ENCODE data around the gene ARHGAP18.
"Not testable (repeated sequence)": the region's sequence is repeated elsewhere in the genome, so short reads cannot be mapped to it uniquely, and the experiment has no call there.

The ARHGAP18 gene

DNA sequence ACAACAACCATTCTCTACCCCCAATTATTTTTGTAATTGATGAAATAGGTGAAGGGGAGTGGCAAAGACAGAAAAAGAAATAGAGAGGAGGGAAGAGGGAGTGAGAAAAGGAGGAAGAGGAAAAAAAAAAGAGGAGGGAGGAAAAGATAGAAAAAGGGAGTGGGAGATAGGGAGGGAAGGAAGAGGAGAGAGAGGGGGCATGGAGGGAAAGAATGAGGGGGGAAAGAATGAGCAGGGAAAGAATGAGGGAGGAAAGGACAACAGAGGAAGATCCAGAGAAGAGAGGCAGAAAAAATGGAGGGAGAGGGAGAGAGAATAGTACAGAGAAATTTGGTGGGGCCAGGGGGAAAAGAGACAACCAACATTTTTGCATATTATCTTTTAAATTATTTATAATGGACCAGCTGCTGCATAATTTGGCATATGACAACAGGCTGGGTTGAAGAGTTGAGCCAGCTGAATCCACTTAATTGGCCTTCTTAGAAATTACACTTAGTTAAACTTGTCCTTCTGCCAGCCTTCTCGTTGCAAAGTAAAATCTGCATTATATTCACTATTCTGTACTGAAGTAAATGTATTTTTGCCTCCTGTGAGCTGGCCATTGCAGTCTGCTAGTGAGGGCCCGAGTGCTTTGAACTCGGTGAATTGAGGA, 101.0 kb downstream of the ARHGAP18 start:
- DNase-seq, result no peak

DNA sequence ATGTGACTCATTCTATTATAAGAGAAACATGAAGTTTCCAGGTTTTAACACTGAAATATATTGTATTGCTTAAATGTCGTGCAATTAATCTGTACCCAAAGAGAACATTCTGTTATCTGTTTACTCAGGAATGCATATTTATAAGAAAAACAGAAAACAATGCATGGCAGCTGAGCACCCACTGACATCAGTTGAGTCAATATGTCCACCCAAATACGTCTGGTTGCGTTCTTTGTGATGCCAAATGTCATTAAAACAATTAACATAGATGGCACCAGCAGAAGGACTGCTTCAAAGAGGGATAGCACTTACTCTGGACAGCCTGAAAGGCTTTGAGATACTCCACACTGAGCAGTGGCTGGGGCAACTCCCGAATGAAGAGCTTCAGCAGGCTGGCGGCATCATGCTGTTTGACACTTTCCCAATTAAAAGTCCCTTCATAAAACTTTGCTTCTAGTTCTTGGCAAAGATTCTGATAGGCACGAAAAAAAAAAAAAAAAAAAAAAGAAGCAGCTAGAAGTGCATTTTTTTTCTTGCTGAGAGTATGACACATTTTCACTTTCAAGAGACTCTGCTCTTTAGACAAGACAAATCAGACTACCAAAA, 102.3 kb downstream of the ARHGAP18 start:
- DNase-seq, result no peak

DNA sequence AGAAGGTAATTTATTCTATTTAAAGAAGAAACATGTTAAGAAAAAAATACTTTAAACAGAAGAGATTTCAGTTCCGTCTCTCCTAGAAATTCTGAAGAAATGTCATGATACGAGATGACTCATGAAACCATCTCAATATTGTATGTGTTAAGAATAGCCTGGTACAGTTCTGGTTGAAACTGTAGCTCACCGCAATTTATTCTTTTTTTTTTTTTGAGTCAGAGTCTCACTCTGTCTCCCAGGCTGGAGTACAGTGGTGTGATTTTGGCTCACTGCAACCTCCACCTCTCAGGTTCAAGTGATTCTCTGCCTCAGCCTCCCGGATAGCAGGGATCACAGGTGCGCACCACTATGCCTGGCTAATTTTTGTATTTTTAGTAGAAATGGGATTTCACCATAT, 103.3 kb downstream of the ARHGAP18 start:
- no peak for DNase-seq

DNA sequence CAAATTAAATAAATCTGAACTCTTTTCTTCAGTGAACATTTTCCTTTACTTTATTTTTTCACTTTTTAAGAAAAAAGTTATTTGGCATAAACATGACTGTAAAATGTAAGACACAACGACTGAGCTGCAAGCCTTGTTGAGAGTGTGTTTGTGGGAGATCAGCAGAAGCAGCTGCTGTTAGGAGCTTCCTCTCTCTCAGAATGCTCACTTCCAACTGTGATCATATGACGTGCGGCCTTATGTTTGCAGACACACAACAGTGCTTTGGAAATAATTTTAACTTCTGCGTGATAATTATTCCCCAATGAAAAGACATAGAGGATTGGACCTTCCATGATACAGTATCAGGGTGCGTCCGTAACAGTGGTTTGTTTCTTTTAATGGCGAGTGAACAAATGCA, 104.0 kb downstream of the ARHGAP18 start:
- no peak for DNase-seq

DNA sequence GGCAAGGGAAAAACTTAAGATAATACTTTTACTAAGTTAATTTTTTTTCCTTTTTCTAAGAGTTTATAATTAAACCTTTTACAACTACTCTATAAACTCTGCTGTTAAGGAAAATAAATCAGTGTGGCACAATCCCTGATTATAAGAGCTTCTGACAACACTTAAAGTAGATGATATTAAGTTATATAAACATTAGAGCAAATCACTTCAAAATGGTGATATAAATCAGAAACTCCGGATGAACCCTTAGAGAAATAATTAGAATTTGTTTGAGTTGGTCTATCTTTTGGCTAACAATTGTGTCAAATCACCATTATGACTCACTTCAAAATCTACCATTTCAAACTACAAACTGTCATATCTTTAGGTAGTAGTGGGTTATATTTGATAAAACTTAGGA, 104.9 kb downstream of the ARHGAP18 start:
- DNase-seq, result no peak

DNA sequence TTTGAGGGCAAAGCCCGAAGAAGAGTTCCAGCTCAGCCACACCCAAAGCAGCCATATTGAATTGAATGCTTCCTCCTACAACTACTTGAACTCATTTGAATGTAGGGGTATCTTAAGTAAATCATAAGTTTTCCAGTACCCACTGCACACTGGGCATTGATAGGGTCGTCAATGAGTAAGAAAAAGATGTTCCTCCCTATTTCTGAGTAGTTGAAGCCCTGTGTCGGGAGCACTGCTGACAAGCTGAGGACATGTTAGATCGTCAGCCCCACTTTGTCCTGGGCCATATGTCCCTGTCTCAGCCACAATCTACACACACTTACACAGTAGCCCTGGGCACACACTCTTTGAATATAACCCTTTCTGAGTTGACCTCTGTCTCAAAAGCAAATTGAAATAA, 105.7 kb downstream of the ARHGAP18 start:
- no peak for DNase-seq

DNA sequence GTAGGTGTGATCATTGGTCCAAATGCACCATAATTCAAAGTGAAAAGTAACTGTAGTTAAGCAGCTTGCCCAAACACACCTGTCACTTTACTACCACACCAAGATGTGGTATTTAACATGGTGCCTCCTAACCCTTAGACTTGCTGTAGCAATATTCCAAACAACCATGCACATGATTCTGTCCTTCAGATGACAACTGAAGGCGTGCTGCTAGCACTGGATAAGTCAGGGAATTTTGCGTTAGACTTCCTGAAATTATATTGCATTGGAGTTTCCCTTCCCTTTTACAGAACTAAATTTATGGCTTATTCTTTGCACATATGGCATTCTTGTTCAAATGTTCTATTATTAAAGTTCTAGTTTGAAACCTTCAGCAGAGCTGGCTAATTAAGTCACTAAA, 106.2 kb downstream of the ARHGAP18 start:
- no peak for DNase-seq

DNA sequence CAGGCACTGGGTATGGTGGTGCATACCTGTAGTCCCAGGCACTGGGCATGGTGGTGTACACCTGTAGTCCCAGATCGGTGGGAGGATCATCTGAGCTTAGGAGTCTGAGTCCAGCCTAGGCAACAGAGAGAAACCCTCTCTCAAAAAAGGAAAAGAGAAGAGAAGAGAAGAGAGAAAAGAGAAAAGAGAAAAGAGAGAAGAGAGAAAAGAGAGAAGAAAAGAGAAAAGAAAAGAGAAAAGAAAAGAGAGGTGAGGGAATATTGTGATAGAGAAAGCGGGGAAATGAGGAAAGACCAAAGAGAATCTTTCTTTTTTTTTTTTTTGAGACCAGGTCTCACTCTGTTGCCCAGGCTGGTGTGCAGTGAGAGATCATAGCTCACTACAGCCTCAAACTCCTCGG, 108.7 kb downstream of the ARHGAP18 start:
- DNase-seq, result no peak

DNA sequence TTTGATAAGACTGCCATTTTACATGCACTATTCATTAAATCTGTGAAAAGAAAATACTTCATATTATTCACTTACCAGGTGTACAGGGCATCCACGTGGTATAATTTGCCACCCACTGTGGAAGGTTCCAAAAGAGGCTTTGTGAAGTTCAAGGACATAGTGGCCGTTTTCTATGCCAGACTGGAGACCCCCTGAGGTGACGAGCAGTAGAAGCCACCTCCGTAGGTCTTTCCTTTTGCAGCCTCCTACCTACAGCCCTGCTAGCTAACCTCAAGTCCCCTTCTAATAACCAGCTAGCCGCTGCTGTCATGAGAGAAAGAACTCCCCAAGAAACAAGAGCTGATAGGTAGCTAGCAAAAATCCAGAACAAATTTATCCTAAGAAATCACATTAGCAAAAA, 110.5 kb downstream of the ARHGAP18 start:
- no peak for DNase-seq

DNA sequence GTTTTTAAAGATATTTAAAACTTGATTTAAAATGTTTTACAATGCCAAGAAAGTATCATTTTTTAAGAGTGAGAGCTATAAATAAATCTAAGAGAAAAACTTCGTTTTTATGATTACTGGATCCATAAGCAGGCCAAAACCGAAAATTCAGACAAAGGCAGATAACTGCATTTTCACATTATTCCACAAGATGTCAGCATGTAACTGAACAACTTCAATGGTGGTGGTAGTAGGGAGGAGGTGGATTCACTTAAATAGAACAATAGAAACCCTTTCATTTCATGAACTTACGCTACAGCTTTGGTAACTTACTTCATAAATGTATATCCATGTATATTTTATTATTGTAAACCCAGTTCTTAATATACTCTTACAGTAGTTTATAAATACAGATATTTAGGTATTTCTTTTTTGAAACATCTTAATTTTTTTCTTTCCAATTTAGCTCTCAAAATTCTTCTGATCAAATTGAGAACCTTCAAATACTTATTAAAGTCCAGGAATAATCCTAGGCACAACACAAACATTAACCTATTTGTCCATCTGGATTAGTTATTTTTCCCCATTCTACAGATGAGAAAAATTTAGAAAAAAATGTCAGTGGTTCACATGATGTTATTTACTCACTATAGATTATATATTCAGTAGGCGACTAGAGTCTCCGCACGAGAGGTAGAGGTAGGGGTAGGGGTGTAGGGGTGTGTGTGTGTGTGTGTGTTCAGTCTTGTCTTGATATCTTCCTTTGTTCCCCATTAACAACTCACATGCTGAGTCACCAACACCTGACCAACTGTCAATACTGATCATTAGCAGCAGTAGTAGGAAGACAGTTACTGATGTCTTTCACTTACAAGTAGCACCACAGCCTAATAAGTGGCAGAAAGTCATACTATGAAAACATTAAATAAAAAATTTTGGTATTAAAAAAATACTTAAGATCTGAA, 111.5 kb downstream of the ARHGAP18 start:
- peak; percentile 27 for DNase-seq

DNA sequence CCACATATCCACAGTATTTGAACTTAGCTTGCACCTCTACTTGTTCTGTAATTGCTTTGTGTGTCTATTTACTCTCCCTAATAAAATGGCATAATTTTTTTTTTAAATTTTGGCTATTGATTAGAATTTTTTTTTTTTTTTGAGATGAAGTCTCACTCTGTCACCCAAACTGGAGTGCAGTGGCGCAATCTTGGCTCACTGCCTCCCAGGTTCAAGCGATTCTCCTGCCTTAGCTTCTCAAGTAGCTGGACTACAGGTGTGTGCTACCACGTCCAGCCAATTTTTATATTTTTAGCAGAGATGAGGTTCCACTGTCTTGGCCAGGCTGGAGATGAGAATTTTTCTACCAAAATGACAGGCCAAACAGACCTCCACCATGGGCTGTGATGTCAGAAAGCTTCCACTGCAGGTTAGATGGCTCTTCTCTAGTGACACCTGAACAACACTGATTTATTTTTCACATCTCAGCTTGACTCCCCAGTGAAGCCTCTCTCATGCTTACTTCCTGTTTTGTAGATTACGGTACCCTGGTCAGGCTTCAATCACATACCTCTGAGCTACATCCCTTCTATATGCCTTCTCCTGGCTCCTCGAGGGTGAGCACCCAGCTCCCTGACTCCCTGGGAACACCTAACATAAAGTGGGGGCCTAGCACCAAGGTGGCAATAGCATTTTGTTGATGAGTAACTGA, 112.8 kb downstream of the ARHGAP18 start:
- no peak for DNase-seq

DNA sequence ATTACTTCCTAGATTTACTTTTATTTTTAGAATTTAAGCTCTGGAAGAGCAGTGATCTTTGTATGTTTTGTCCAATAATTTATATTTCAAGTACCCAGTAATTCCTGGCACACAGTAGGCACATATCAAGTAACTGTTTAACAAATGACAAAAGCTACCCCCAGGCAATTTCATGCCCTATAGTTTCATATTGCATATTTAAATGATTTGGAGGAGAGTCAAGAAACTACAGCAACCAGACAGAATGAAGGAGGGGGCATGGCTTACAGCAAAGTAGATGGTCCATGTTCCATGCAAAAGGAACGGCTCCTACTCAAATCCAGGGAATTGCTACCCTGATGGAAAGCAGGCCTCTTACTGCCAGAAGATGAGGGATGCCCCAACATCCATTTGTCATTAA, 113.5 kb downstream of the ARHGAP18 start:
- DNase-seq, result no peak

DNA sequence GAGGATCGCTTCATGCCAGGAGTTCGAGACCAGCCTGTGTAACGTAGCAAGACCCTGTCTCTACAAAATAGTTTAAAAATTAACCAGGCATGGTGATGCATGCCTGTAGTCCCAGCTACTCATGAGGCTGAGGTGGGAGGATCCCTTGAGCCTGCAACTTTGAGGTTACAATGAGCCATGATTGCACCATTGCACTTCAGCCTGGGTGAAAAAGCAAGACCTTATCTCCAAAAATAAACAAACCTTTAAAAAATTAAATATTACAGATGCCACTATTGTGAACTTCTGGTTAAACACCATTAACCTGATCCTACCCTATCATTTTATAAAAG, 116.8 kb downstream of the ARHGAP18 start:
- DNase-seq, result no peak

DNA sequence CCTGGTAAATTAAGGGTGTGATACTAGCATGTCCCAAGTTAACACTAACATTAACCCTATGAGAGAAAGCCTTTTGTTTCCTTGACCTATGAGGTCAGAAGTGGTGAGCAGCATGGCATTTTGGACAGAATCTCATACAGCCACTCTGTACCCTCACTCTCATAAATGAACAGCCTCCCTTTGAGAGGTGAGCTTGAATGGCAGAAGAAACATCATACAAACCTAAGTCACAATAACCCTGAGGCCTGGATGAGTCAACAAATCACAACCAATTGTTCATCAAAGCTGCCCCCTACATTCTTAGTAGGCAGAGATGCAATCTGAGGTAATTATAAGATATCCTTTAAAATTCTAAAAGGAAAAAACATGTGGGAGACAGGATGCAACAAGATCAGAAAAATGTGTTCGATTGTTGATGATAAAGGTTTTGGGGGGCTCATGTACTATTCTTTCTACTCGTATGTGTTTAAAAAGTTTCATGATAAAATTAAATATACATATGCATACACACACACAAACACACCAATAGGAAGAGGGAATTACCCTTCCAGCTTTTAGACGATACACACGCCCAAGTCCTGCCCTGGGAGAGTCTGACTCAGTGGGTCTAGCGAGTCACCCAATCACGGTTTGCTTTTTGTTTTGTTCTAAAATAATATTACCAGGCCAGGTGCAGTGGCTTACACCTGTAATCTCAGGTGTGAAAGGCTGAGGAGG, 117.3 kb downstream of the ARHGAP18 start:
- no peak for DNase-seq

DNA sequence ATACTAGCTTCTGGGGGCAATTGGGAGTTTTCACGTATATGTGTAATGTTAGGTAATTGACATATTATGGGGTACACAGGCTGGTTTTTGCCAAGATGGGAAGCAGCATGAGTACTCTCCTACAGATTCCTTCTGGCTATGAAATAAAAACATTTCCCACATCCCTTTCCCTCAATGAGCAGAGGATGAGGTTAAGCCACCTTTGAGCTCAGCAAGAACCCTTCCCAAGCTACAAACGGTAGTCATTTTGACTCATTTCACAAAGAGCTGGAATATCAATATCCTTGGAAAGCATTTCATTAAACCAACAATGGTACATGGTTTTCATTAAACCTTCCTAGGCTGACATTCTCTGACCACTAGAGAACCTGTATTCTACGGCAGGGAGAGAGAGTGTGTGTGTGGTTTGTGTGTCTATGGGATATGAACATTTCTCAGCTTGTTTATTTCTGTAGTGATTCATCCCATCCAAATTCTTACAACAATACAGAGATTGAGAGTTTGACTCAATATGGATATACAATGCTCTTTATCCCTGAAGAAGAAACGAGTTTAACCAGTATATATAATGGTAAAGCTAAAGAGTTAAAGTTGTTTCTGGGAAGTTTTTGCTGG, 119.5 kb downstream of the ARHGAP18 start:
- DNase-seq, result no peak

DNA sequence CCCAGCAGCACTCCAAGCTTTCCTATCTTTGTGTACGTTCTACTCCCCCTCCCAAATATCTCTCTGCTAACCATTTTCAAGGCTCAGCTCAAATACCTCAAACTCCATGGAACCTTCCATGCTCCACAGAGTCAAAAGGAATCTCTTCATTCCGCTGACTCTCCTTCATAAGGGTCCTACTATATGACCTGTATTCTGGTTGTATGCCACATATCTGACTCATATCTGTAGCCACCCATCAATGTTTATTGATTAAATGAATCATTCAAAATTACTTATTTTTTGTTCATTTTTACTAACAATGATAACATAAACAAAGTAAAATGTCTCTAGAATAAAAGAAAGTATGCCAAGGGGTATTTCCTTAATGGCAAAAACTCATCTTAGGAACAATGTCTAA, 123.2 kb downstream of the ARHGAP18 start:
- no peak for DNase-seq

DNA sequence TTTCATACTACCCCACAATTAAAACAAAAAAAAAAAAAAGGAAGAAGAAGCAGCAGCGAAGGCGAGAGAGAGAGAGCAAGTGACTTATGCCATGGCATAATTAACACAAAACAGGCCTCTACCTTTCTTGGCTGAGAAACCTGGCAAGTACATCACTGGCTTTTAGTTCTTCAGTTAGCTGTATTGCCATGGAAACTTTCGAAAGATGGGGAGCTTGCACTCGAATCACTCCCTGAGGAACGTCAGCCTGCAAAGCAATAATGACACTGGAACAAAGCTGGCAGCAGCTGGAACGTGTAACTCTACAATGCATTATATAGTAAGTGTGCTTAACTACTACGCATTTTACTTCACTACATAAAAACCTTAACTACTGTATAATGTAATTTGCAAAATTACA, 126.1 kb downstream of the ARHGAP18 start:
- DNase-seq, result no peak

DNA sequence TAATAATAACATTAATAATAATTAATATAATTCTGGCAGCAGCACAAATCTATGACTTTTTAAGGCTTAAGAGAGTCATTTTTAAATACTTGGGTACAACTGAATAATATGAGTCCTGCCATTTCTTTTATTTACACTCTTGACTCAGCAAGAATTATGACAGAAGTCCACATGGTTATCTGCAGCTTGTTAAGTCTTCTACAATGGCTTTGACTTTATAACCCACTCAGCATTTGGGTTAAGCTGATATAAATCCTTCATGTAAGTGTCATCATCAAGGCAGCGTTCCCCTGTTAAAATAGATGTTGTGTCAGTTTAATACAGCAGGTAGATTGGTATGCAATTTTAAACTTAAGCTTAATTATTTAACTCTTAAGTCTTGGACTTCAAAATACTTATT, 131.7 kb downstream of the ARHGAP18 start:
- no peak for DNase-seq

DNA sequence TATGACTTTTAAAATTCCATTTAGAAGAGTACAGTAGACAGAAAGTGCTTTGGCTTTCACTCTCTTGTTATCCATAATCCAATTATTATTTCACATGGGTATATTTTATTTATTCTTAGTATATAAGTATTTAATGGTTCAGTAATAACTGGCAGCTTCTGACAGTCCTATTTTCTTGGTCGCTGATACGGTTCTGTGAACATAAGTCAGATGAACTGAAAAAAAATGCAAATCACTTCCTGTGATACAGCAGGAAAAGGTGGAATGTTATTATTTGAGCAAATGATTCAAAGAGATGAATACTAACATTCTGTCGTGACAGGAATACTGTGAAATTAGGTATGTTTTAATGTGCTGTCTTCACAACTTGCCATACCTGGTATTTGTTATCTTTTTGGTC, 132.3 kb downstream of the ARHGAP18 start:
- no peak for DNase-seq

DNA sequence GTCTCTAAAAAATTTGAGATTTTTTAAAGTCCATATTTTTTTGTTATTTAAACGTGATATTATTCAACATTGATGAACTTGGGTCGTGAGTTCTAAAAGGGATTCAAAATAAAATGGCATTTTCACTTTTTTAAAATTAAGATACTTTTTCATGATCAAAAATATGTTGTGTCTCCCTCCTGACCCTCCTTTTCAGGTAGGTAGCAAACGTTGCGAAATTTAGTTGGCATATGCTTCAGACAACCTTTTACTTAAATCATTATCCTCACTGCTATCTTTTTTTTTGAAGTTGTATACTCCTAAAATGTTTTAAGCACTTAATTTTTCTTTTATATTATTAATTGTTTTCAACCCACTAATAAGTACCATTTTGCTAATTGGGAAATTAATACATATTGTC, 133.5 kb downstream of the ARHGAP18 start:
- no peak for DNase-seq

DNA sequence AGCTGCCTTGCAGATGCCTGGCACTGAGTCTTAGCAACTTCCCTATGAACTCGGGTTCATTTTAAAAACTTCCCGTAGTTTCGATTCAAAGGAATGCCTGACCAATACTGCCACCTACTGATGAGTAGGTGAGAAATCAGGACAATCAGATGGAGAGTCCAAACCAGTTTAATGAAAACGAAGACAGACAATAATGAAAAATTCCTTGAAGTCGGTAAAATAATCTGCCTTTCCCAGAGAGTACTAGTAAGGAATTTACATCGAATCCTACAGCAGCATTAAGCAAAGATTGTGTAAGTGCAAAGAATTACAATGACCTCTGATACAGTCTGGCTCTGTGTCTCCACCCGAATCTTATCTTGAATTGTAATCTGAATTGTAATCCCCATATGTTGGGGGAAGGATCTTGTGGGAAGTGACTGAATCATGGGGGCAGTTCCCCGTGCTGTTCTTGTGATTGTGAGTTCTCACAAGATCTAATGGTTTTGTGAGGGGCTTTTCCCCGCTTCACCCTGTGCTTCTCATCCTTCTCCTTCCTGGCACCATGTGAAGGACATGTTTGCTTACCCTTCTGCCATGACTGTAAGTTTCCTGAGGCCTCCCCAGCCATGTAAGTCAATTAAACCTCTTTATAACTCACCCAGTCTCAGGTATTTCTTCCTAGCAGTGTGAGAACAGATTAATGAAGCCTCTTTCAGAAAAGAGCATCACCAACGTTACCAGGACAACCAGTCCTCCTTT, 134.4 kb downstream of the ARHGAP18 start:
- no peak for DNase-seq

DNA sequence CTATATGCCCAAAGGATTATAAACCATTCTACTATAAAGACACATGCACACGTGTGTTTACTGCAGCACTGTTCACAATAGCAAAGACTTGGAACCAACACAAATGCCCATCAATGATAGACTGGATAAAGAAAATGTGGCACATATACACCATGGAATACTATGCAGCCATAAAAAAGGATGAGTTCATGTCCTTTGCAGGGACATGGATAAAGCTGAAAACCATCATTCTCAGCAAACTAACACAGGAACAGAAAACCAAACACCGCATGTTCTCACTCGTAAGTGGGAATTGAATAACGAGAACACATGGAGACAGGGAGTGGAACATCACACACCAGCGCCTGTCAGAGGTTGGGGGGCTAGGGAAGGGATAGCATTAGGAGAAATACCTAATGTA, 135.4 kb downstream of the ARHGAP18 start:
- not testable (repeated sequence) for DNase-seq
